VCaP (cell line): ENCODE results near the gene KCNQ2.
A peak's percentile ranks its signal among the peaks of the same experiment; 100 is the strongest.

Source experiments
- H3K27ac ChIP-seq: fragments of 450-650 bp; 2 replicates; pipeline ENCODE4 v1.5.1; 2017
- TF ChIP-seq, protein P1 (sequence below): fragments of 450-650 bp; conservative IDR thresholded peaks from 2 replicates; pipeline ENCODE4 v1.5.1; 2017; ENCODE audit warnings: mild to moderate bottlenecking, moderate library complexity

Gene KCNQ2

DNA sequence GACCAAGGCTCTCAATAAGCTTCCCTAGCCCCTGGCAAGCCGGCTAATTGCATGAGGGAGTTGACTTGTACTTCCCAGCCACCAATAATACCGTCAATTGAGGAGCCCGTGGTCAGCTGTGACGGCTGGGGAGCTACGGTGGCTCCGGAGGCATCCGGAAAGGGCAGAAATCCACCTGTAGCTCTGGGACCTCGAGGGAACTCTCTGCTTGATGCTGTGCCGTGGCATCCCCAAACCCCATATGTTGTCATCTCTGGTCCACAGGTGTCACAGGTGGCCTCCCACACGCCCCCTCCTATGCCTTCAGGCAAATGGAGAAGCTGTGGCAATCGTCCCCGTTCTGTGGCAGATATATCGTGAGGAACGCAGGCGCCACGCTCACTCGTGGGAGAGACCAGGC is 5.5 kb upstream of the KCNQ2 start:
- H3K27ac ChIP-seq: no peak overlapping the region
- TF ChIP-seq, protein P1, sequence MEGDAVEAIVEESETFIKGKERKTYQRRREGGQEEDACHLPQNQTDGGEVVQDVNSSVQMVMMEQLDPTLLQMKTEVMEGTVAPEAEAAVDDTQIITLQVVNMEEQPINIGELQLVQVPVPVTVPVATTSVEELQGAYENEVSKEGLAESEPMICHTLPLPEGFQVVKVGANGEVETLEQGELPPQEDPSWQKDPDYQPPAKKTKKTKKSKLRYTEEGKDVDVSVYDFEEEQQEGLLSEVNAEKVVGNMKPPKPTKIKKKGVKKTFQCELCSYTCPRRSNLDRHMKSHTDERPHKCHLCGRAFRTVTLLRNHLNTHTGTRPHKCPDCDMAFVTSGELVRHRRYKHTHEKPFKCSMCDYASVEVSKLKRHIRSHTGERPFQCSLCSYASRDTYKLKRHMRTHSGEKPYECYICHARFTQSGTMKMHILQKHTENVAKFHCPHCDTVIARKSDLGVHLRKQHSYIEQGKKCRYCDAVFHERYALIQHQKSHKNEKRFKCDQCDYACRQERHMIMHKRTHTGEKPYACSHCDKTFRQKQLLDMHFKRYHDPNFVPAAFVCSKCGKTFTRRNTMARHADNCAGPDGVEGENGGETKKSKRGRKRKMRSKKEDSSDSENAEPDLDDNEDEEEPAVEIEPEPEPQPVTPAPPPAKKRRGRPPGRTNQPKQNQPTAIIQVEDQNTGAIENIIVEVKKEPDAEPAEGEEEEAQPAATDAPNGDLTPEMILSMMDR: no peak

DNA sequence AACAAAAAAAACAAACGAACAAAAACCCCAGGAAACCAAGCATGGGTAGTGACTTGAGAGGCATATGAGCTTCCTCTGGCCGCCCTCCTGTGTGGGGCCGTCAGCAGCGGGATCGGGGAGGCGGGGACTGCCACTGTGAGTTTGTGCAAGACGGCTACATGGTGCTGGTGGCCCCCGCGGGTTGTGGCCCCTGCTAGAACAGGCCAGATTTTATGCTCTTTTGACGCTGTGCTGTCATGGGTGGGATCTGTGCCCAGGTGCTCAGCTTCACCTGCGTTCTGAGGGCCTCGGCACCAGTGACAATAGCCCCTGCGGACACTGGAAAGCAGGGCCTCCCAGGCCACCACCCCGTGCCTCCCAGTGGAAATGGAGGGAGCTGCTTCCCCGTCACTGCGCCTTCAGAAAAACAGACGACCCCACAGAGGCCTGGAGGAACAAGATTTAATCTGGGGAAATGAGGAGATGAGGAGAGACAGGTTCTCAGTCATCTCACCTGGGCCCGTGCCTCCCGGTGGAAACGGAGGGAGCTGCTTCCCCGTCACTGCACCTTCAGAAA is 4.7 kb upstream of the KCNQ2 start:
- TF ChIP-seq, protein P1: no peak
- no peak overlapping the region for H3K27ac ChIP-seq

GRCh38 chr20:63475209-63475608 is 2.8 kb upstream of the KCNQ2 start:
- TF ChIP-seq, protein P1: no peak
- H3K27ac ChIP-seq: no peak overlapping the region

GRCh38 chr20:63473555-63474449 is 1.3 kb upstream of the KCNQ2 start:
- TF ChIP-seq, protein P1: no peak

GRCh38 chr20:63472862-63473390 is 471 bp upstream of the KCNQ2 start:
- H3K27ac ChIP-seq: no peak overlapping the region
- TF ChIP-seq, protein P1: no peak

More at GRCh38 chr20:63473555-63474449, 1.3 kb upstream of the KCNQ2 start:
- no peak overlapping the region for H3K27ac ChIP-seq

GRCh38 chr20:63471717-63471980 is 806 bp downstream of the KCNQ2 start:
- TF ChIP-seq, protein P1: no peak
- peak overlapping the region; percentile 91 for H3K27ac ChIP-seq

DNA sequence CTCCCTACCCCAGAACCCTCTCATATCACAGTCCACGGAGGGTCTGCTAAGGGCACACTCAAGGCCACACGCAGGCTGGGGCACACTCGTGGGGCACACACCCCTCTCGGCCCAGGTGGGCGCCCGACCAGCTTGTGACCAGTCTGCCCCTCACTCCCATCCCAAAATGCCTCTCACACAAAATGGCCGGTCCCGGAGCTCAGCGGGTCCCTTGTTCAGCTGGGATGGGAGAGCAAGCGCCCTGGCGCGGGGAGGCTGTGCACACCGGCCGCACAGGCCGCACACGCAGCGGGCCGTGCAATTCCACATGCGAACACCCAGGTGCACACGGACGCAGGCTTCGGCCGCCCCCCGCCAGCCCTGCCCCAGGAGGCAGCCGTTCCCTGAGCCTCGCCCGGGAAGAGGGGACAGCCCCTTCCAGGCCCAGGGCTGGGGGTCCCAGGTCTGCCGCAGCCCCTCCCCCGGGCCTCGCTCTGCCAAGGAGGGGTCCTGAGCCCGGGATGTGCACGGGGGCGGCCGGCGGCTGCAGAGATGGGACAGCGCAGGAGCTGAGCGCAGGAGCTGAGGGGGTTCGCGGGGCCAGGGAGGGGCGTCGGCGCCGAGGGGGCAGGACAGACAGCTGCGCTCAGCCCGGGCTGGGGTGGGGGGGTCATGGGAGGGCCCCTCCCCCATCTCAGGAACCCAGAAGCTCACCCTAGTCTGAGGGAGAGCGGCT is 1.3 kb downstream of the KCNQ2 start:
- H3K27ac ChIP-seq: peak overlapping the region; percentile 91
- TF ChIP-seq, protein P1: no peak
